Adipose tissue (tissue), 3 donors: ENCODE data around the gene BCL6B. TPM values are rescaled to one million over a fixed set of nuclear protein-coding genes. Genes with fewer than 3 reads are reported as not detected.
"Not testable (repeated sequence)": the region's sequence is repeated elsewhere in the genome, so short reads cannot be mapped to it uniquely, and the experiment has no call there.

Source experiments
- H3K27ac ChIP-seq: one replicate; pipeline ENCODE4 v1.5.1; 2013; ENCODE audit warnings: low read depth, low read length
- WGBS, 3 donors: extraction: QIAGEN DNeasy Blood & Tissue Kit; methylation state at CpG; one replicate each; pipeline ENCODE4 v1.1.7; 2013; 5-methylcytosine and 5-hydroxymethylcytosine counted together
- polyA plus RNA-seq, 3 donors: library from polyadenylated mRNA; stranded (reverse); fragments of 200-250 nt; gene quantifications; one replicate each; pipeline ENCODE4 v1.2.3, GENCODE V29; 2013
- donor health status: healthy with polysubstance abuse.
- donor health status: Bipolar disorder and iron deficiency.
- donor health status: healthy.

Gene BCL6B, protein sequence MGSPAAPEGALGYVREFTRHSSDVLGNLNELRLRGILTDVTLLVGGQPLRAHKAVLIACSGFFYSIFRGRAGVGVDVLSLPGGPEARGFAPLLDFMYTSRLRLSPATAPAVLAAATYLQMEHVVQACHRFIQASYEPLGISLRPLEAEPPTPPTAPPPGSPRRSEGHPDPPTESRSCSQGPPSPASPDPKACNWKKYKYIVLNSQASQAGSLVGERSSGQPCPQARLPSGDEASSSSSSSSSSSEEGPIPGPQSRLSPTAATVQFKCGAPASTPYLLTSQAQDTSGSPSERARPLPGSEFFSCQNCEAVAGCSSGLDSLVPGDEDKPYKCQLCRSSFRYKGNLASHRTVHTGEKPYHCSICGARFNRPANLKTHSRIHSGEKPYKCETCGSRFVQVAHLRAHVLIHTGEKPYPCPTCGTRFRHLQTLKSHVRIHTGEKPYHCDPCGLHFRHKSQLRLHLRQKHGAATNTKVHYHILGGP
- 10 to 100 TPM in 2 of 3 donors, 1 to 10 TPM in 1; 3.1 to 23.0 (median 16.6) TPM for polyA plus RNA-seq

DNA sequence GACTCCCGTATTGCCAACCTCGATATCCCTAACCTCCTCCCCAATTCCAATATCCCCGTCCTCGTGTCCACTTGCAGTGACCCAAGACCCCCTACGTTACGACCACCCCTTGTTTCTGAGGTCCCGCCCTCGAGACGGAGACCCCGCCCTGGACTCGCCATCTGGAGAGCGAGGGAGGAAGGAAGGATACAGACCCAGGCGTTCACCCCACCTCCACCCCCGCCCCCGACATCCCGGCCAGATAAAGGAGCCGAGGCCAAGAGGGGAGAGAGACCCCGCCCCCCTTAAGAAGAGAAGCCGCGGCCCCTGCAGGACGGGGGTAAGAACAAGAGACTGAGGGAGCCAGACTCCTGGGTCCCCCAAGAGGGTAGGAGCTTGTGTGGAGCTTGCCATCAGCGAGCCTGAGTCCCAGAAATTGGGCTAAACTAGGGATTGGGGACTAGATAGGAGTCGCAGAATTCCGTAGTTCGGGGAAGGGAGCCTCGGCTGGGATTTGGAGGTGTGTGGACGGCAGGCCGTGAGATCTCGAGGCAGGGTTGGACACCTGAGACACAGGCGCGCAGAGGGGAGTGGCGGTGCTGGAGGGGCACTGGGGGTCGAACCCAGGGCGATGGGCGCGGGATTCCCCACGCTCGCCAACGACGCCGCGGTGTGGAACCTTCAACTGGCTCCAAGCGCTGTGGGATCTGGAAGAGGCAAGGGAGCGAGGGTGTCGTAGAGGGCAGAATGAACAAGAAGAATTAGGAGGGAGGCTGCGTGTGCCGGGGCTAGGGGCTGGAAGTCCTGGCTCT lies at the start of gene BCL6B:
Gene BCL6B, plus strand, starts transcription at position 270 of the 791 bp plus-strand sequence. CDS start 622 bp downstream, outside the sequence.
- H3K27ac ChIP-seq, result peak within 1 kb of the TSS; percentile 13
- 8 to 12% (median 12%) methylated on average over 47 of the region's 47 CpGs for WGBS, 3 donors

DNA sequence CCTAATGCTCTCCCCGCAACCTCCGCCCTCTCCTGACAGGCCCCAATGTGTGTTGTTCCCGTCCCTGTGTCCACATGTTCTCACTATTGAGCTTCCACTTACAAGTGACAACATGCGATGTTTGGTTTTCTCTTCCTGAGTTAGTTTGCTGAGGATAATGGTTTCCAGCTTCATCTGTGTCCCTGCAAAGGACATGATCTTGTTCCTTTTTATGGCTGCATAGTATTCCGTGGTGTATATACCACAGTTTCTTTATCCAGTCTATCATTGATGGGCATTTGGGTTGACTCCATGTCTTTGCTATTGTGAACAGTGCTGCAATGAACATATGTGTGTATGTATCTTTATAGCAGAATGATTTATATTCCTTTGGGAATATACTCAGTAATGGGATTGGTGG lies 43.4 kb upstream of the BCL6B start:
- not testable (repeated sequence) for H3K27ac ChIP-seq
- WGBS, 3 donors, result 89 to 96% (median 94%) methylated on average over 5 of the region's 5 CpGs

DNA sequence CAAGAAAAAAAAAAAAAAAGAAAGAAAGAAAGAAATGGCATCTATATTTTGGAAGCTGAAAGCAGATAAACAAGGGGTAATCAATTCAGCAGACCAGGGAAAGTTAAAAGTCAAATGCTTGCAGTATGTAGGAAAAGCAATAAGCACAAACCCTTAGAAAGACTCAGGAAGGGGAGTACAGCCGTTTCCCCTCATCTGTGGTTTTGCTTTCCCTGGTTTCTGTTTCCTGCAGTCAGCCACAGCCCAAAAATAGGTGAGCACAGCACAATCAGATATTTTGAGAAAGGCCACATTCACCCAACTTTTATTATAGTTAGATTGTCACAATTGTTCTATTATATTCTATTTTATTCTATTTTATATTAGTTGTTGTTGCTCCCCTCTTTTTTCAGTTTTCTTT lies 41.4 kb upstream of the BCL6B start:
- H3K27ac ChIP-seq, result no peak overlapping the region
- WGBS, 3 donors, result 17 to 78% (median 24%) methylated on average over 1 of the region's 1 CpG

DNA sequence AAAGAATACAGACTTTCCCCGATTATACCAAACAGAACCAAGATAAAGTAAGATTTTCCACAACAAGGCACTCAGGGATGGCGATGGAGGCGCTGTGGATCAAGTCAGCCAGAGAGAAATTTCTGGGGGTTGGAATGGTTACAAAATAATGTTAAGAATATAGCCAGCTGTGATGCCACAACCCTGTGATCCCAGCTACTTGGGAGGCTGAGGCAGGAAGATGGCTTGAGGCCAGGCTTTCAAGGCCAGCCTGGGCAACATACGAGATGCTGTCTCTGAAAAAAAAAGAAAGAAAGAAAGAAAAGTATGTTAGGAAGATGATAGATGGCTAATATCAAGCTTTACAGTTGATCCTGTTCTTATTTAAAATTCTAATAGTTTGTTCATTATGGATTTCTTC lies 37.6 kb upstream of the BCL6B start:
- H3K27ac ChIP-seq, result no peak overlapping the region
- 65 to 80% (median 69%) methylated on average over 4 of the region's 4 CpGs for WGBS, 3 donors

DNA sequence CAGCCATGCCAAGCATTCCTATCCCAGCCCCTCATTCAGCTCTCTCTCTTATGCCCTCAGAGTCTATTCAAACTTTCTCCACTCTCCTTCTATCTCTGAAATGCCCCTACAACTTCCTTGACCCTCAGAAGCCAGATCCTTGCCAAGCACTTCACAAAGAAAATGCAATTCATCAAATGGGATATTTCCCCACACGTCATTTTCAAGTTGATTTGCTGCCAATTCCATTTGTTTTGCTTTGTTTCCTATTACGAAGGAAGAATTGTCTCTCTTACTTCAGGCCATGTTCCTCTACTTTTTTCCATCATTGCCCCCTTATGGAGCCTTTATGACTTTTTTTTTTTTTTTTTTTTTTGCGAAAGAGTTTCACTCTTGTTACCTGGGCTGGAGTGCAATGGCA lies 36.2 kb upstream of the BCL6B start:
- WGBS, 3 donors, result 39 to 59% (median 52%) methylated on average over 3 of the region's 3 CpGs
- H3K27ac ChIP-seq, result no peak overlapping the region

DNA sequence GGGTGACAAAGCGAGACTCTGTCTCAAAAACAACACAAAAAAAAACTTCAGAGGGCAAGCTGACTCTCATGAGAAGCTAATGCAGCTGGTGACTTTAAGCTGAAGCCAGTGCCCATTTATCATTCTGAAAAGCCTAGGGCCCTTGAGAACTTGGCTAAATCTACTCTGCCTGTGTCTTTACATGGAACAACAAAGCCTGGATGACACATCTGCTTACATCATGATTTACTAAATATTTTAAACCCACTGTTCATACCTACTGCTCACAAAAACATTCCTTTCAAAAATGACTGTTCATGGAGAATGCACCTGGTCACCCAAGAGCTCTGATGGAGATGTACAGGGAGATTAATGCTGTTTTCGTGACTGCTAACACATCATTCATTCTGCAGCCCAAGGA lies 33.1 kb upstream of the BCL6B start:
- WGBS, 3 donors, result 88 to 92% (median 91%) methylated on average over 2 of the region's 2 CpGs
- H3K27ac ChIP-seq, result no peak overlapping the region

DNA sequence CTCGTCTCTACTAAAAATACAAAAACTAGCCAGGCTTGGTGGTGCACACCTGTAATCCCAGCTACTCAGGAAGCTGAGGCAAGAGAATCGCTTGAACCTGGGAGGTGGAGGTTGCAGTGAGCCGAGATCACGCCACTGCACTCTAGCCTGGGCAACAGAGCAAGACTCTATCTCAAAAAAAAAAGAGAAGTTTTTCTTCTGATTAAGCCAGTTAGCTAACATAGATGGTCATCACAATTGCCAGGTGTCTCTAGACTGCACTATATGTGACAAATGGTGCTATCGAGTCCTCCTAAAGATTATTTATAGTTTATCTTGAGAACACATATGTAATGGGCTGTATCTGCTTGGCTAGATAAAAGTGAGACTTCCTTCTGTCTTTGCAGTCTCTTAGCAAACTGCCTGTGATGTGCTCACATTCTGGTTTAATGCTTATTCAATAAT lies 29.2 kb upstream of the BCL6B start:
- WGBS, 3 donors, result 63 to 79% (median 72%) methylated on average over 5 of the region's 5 CpGs
- not testable (repeated sequence) for H3K27ac ChIP-seq

DNA sequence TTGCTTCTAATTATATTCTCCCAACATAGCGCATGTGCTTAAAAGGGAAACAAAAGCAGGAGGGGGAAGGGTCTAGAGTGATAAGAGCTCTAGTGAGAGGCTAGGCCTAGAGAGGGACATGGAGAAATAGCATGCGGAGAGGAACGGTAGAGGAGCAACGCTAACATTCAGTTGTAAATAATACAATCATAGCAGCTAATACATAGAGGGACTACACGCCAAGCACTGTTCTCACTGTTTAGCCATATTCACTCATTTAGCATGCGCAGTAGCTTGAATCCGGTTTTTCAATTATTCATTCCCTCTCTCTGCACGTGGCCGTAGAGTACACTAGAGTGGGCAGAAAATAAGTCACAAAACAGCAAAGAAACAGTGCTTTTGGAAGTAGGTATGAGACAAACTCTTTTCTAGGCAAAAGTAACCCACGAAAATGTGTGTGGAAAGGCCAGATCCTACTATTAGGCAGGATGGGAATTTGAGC lies 28.7 kb upstream of the BCL6B start:
- 77 to 85% (median 80%) methylated on average over 10 of the region's 10 CpGs for WGBS, 3 donors
- no peak overlapping the region for H3K27ac ChIP-seq

DNA sequence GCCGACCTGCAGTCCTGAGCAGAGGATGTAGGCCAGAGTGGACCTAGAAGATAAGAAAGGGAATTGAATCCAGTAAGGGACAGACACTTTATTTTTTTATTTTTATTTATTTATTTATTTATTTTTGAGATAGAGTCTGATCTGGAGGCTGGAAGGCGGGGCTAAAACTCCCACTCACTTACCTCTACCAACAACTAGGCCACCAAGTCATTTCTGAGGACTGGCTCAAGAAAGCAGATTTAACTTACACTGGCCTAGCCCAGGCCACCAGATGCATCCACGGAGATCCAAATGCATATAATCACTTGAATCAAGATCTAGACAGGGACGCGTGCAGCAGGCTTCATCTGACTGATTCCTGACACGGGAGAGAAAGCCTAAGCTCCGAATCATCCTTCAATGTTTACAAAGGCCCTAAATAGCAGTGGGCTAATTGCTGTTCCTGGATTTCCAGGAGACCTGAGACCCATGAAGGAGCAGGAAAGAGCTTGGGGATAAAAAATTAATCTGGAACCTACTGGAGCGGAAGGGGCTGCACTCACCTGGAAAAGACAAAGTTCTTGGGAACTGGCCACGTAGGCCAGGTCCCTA lies 28.1 kb upstream of the BCL6B start:
- 88 to 91% (median 91%) methylated on average over 9 of the region's 9 CpGs for WGBS, 3 donors
- no peak overlapping the region for H3K27ac ChIP-seq

DNA sequence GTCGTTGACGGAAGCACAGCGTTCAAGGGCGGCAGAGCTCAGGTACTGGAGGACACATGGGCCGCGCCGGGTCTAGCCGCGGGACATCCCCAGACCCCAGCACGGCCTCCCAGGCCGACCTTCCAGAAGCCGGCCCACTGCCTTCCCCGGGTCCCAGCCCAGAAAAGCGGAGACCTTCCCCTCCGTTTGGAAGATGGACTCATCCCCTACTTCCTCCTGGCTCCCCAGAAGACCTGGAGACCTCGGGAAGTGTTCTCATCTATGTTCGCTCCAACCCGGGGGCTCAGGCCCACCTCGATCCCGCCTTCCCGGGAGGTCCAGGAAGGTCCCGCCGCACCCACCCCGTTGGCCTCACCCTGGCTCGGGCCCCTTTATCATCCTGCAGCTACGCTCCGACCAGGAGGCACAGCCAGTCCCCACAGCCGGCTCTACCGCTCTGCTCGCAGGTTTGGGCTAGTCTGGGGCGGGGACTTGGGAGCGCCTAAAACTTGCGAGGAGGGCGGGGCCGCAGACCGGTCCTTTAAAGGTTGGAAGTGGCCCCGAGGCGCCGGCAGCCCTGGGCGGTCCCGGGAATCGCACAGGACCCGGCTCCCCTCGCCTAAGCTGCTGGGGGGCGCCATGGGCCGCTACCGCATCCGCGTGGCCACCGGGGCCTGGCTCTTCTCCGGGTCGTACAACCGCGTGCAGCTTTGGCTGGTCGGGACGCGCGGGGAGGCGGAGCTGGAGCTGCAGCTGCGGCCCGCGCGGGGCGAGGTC lies 27.2 kb upstream of the BCL6B start, which contains the start of gene ALOX12:
Gene ALOX12, plus strand, starts transcription at position 550 of the 756 bp plus-strand sequence. Its CDS starts 69 bp downstream, at position 619.
- WGBS, 3 donors, result 15 to 32% (median 26%) methylated on average over 56 to 64 of the region's 64 CpGs
- H3K27ac ChIP-seq, result no peak within 1 kb of the TSS

DNA sequence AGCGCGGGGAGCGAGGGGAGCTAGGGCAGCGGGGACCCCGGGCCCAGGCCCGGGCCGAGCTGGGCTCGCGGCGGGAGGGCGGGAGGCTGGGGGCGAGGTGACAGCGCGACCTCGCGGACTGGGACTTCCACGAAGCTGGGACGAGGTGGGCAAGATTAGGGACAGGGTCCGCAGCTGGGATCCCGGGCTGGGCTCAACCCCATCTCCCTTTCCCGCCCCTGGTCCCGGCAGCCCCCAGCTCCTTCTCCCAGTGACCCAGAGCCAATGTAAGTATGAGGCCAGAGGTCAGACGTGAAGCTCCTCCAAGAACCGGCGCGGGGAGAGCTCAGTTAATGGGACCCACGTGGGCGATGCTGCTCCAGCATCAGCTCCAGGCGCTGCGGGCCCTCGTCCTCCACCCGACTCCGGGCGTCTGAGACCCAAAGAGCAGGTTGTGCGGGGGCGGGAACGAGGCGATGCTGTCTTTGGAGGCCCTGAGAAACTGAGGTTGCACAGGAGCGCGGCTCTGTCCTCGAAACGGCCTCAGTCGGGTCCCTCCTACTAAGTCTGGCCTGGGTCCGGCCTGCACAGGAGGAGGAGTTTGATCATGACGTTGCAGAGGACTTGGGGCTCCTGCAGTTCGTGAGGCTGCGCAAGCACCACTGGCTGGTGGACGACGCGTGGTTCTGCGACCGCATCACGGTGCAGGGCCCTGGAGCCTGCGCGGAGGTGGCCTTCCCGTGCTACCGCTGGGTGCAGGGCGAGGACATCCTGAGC lies 26.4 kb upstream of the BCL6B start:
- WGBS, 3 donors, result 65 to 68% (median 67%) methylated on average over 47 to 58 of the region's 58 CpGs
- no peak overlapping the region for H3K27ac ChIP-seq

DNA sequence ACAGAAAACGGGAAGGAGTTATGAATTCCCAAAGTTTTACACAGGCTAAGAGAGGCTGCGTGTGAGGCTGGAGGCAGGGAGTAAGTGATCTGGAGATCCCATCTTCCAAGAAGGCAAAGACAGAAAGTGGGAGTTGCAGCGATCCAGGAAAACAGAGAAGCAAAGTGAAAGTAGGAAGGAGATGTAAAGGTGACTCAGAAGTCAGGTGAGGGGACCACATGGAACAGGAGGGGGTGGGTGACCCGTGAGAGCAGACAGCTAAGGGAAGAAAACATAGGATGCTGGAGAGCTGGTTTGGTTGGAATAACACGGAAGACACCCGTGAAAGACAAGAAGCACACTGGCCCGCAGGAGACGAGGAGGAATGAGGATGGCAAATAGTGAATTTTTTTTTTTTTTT lies 25.7 kb upstream of the BCL6B start:
- H3K27ac ChIP-seq, result no peak overlapping the region
- WGBS, 3 donors, result 82 to 86% (median 82%) methylated on average over 8 of the region's 8 CpGs

DNA sequence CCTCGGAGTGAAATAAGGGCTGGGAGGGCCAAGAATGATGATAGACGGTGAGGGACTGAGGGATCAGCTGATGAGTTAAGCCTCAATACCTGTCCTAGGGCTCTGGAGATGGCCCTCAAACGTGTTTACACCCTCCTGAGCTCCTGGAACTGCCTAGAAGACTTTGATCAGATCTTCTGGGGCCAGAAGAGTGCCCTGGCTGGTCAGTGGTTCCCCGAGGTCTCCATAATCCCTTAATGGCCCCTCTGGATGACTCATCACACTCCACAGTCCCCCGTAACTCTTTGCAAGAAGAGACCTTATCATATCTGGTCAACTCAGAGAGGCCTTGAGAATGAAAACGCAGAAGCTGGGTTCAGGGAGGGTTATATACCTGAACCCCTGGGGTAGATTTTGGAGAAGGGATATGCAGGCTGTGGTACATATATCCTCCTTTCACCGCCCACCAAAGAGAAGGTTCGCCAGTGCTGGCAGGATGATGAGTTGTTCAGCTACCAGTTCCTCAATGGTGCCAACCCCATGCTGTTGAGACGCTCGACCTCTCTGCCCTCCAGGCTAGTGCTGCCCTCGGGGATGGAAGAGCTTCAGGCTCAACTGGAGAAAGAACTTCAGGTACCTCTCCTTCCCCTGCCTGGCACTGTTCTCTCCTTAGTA lies 23.9 kb upstream of the BCL6B start:
- WGBS, 3 donors, result 79 to 86% (median 85%) methylated on average over 11 of the region's 11 CpGs

DNA sequence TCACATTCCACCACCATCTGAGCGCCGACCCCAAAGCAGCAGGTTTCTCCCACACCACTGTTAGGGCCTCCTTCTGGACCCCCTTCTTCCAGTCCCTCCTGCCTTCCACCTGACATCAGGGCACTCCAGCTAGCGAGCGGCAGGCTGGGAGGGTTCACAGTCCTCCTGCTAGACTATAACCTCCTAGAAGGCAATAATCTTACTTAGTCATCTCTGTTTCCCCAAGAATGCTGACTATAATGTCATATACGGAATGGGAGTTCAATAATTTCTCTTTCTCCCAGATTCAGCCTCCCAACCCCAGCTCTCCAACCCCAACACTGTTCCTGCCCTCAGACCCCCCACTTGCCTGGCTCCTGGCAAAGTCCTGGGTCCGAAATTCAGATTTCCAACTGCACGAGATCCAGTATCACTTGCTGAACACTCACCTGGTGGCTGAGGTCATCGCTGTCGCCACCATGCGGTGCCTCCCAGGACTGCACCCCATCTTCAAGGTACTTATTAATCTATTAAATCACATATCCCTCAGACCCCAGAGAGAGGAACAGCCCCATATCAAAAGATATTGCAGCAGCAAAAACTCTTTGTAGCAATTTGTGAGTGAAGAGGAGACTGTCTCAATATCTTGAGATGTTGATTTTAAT lies 21.4 kb upstream of the BCL6B start:
- no peak overlapping the region for H3K27ac ChIP-seq
- WGBS, 3 donors, result 65 to 73% (median 72%) methylated on average over 10 of the region's 10 CpGs

More for the DNA sequence above, 23.9 kb upstream of the BCL6B start:
- H3K27ac ChIP-seq, result no peak overlapping the region

DNA sequence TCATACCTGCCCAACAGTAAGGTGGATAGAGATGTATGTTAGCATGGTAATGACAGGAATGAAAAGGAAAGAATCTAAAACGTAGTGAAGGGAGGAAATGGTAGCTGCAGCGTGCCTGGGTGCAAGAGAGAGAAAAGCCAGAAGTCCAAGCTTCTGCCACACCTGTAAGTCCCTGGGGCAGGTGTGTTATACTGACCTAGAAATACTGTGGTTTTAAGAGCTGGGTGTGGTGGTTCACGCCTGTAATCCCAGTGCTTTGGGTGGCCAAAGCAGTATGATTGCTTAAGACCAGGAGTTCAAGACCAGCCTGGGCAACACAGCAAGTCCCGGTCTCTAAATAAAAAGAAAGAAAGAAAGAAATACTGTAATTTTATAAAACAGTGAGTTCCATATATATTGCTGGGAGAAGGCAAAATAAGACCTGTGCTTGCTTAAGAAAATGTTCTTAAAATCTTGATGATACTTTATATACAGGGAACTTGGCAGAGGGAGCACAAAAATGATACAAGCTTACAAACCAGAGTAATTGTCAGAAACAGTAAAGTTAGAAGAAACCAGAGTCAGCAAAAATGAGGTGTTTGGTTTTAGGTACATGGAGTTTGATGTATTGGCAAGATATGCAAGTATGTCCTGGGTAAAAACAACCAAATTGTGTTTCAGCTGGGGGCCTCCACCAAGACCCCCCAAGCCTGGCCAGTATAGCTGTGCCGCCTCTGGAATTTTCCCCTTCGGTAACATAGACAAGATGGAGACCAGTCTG lies 20.4 kb upstream of the BCL6B start:
- WGBS, 3 donors, result 89 to 96% (median 91%) methylated on average over 6 of the region's 6 CpGs

DNA sequence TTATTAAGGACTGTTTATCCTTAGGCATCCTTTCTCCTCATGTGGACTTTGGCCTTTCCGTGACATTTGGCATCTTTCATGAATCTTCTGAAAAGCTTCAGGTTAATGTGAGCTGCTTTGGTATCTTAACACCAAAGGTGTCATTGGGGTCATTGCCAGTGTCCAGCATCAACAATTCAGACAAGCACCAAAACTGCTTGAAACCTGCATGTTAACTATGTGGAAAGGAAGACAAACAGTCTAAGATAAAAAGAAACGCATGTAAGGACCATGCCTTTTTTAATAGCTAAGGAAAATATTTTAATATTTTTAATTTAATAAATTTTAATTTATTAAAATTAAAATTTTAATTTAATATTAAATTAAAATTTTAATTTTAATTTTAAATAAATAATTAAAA lies 19.1 kb upstream of the BCL6B start:
- H3K27ac ChIP-seq, result no peak overlapping the region
- 84 to 97% (median 97%) methylated on average over 2 of the region's 2 CpGs for WGBS, 3 donors

More for the DNA sequence above, 20.4 kb upstream of the BCL6B start:
- no peak overlapping the region for H3K27ac ChIP-seq
